Body of pancreas (tissue), 4 donors: ENCODE results near the gene CTSZ.
"Not testable (repeated sequence)": the region's sequence is repeated elsewhere in the genome, so short reads cannot be mapped to it uniquely, and the experiment has no call there.

ENCODE experiments used
- POLR2A ChIP-seq, 3 donors: fragments of 450-650 bp; IDR thresholded peaks; one replicate each; pipeline ENCODE4 v1.6.1; 2016; ENCODE audit warnings: antibody characterized with exemption in 3 of 3, mild to moderate bottlenecking in 2 of 3
- TF ChIP-seq, protein P1 (sequence below), 7 experiments: fragments of 450-650 bp in 4 of 7; fragments of 200-600 bp in 3 of 7; sonication (generic) in 3 of 7; IDR thresholded peaks; one replicate each; pipeline ENCODE4 v1.5.1; 2016 to 2019; ENCODE audit warnings: antibody characterized with exemption in 7 of 7

DNA sequence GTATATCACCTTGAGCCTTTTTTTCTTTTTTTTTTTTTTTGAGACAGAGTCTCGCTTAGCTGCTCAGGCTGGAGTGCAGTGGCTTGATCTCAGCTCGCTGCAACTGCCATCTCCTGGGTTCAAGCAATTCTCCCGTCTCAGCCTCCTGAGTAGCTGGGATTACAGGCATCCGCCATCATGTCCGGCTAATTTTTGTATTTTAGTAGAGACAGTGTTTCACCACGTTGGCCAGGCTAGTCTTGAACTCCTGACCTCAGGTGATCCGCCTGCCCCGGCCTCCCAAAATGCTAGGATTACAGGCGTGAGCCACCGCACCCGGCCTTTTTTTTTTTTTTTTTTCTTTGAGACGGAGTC is 24.0 kb downstream of the CTSZ start:
- not testable (repeated sequence) for TF ChIP-seq POLR2A (IDR thresholded peaks at IDR 0.05)
- TF ChIP-seq, protein P1, sequence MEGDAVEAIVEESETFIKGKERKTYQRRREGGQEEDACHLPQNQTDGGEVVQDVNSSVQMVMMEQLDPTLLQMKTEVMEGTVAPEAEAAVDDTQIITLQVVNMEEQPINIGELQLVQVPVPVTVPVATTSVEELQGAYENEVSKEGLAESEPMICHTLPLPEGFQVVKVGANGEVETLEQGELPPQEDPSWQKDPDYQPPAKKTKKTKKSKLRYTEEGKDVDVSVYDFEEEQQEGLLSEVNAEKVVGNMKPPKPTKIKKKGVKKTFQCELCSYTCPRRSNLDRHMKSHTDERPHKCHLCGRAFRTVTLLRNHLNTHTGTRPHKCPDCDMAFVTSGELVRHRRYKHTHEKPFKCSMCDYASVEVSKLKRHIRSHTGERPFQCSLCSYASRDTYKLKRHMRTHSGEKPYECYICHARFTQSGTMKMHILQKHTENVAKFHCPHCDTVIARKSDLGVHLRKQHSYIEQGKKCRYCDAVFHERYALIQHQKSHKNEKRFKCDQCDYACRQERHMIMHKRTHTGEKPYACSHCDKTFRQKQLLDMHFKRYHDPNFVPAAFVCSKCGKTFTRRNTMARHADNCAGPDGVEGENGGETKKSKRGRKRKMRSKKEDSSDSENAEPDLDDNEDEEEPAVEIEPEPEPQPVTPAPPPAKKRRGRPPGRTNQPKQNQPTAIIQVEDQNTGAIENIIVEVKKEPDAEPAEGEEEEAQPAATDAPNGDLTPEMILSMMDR (IDR thresholded peaks at IDR 0.05), result not testable (repeated sequence)
